CD4-positive, alpha-beta T cell treated with Interleukin-17A for 1 hour (primary cell): ENCODE measurements around the gene GRIK4.

Experiments used
- DNase-seq: peaks from one replicate; pipeline ENCODE4 v3.0.0-alpha.2; 2020

GRIK4 gene

DNA sequence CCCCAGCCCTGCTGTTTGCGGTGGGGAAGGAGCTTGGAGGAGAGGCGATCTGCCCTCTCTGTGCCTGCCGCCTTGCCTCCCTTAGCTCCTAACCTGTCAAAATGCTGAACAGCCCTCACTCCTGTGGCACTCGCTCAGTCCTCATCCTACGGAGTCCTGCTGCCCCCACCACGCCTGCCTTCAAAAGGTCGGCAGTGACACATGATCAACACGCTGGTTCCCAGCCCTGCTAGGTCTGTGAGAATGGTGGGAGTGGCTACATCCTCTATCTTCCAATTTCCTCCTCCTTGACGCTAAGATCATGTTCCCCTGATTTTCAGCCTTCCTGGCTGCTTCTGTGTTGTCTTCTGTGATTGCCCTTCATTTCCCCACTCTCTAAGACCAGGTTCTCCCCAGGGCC lies 392.1 kb downstream of the GRIK4 start:
- no peak for DNase-seq

DNA sequence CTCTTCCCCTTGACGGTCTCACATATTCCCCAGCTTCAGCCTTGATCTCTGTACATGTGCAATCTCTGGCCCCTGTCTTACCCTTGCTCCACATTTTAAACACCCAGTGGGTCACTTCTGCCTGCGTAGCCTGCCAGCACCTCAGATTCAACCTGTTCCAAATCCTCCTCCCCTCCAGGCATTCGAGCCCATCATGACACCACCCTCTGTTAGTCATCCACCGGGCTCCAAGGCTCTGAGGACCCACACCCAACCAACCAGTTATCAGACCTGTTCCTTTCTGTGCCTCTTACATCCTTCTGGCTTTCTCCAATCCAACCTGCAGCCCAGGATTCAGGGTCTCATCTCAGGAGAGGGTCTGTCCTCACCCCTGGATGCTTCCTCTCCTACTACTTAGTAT lies 392.6 kb downstream of the GRIK4 start:
- DNase-seq, result no peak

DNA sequence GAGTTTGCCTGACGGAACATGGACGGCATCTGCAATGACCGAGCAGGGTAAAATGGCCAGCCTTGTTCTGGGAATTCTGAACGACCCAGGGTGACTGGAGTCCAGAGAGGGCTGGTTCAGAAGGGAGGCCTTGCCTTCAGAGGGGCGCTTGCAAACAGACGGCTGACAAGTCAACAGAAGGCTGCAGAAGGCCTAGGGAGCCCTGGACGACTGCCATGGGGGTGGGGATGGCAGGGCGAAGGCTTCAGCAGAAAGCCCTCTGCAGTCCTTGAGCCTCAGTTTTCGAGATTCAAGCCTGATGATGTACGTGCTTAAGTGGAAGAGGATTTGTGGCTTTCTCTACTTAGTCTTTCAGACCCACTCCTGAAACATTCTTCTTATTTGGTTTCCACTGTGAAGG lies 395.2 kb downstream of the GRIK4 start:
- no peak for DNase-seq

DNA sequence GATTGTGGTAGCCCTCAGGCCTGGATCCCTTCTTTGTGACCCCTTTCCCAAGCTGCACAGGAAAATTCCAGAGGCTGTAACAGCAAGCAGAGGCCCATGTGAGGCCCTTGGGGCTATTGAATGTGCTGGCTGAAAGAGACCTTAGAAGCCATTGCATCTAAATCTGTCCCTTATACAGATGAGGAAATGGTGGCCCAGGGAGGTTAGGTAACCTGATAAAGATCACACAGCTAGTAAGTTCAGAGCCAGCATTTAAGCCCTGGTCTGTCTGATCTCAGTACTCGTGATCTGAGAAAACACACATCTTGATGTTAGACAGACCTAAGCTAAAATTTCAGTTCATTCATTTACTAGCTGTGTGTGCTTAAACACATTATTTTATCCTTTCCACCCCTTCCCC lies 396.4 kb downstream of the GRIK4 start:
- no peak for DNase-seq

DNA sequence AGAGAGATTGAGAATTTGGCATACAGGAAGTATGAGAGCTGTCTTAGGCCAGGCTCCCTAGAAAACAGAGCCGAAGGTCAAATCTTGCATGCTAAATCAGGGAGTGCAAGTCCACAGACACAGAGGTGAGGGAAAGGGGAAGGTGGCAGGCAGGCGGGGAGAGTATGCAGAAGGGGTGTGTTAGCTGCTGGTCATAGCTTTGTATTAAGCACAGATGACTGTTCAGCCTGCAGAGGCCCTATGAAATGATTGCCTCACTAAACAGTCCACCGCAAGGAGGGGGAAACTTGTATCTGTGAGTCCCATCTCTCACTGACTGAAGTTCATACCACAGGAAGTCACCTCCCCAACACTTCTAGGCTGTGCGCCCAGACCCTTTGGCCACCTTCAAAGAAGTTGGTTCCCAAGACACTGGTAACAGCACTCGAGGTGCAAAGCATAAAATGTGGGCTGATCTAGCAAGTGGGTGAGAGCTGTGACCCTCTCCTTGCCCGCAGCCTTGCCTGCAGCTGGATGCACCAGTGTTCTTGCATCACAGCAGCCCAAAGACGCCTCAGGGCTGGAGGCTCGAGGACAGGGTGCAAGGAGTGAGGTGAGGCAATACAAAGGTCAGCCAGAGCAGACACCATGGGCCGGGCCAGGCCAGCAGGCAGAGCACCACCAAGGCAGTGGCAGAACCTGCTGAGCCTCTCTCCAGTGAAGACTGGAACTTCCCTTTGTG lies 397.1 kb downstream of the GRIK4 start:
- DNase-seq, result no peak

DNA sequence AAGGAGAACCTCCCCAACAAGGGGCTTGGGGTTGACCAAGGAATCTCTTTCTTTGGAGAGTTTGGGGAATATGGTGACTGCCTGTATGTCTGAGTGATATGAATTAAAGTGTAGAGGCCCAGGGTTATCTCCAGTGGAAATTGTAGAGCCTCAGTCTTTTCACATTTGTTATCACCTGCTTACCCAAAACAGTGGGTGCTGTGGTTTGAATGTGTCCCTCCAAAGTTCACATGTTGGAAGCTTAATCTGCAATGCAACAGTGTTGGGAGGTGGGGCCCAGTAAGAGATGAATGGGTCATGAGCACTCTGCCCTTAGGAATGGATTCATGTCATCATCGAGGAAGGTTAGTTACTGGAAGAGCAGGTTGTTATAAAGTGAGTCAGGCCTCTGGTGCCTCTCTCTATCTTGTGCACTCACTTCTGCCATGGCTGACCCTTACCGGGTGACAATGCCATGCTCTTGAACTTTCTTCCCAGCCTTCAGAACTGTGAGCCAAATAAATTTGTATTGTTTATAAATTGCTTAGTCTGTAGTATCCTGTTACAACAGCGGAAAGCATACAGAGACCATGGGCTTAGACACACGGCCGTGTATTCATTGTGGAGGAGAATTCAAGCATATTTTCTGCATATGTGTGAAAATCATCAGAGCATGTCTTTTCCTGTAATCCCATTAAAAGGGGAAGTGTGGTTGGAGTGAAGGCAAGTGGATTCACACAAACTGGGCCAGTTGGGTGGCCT lies 398.3 kb downstream of the GRIK4 start:
- DNase-seq, result no peak

DNA sequence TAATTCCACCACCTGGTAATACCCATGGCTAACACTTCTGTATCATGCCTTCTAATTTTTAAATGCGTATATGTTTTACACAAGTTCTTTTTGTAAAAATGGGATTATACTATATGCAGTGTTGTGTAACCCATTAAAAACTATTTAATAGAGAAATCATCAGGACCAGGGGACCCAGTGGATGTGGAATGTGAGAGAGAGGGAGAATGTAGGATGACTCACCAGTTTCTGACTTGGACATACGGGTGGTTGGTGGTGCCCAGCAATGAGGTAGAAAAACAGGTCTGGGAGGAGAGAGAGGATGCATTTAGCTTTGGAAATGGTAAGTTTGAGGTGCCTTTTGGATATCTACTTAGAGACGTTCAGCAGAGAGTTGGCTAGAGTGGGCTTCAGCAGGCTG lies 400.4 kb downstream of the GRIK4 start:
- no peak for DNase-seq

DNA sequence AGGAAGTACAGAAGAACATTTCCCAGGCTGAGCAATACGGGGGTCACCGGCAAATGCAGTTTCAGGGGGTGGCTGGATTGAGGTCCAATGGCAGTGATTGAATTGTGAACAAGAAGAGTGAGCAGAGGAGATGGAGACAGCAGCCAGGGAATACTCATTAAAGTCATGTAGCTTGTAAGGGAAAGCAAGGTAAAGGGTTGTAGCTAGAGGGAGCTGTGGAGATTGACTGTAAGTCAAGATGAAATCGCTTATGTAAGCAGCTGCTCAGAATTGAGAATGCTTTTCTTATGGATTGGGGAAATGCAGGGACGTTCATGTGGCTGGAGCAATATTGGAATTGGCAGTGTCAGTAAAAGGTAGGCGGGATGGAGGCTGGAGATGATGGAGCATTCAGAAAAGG lies 401.0 kb downstream of the GRIK4 start:
- DNase-seq, result no peak

DNA sequence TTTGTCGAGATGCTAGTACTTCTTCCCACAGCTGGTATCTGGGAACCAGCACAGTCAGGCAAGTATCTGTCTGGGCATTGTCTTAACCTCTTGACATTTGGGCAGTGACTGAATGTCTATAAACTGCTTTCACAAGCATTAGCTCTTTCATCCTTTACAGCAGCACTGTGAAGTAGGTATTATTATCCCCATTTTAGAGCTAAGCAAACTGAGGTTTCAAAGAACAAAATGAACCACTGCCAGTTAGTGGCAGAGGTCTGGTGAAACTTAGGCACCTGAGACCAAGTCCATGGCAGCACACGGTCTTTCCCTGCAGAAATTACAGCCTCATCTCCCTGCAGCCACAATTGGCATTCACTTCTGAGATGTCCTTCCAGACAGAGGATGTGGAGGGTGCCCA lies 401.4 kb downstream of the GRIK4 start:
- DNase-seq, result no peak

DNA sequence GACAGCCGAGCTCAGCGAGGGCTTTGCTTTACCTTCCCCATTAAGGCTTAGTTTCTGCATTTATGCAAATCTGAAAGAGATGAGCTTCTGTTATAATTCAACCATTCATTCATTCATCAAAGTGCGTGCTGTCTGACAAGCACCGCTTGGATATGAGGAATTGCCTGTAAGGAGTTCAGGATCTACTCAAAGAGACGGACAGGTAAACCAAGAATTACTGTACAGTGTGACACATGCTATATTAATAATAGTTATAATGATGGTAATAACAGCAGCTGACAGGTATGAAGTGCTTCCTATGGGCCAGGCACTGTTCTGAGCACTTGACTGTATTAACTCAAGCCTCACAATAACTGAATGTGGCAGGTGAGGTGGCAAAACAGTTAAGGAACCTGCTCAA lies 402.5 kb downstream of the GRIK4 start:
- DNase-seq, result no peak

DNA sequence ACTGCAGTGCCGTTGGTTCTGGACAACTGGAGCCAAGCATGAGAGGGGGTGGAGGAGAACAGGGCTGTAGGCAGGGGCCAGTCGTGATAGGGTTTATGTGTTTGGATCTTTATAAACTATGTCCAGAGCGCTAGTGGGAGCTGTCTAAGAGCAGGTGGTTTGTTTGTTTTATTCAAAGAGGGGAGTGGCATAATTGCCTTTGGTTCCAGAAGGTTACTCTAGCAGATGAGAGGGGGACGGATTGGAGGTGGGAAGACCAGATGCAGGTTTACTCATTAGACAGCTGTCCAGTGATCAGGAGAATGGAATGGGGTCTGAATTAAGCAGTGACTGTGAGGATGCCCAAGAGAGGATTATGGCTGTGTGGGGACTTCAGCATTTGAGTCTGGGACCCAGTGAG lies 403.1 kb downstream of the GRIK4 start:
- DNase-seq, result no peak

DNA sequence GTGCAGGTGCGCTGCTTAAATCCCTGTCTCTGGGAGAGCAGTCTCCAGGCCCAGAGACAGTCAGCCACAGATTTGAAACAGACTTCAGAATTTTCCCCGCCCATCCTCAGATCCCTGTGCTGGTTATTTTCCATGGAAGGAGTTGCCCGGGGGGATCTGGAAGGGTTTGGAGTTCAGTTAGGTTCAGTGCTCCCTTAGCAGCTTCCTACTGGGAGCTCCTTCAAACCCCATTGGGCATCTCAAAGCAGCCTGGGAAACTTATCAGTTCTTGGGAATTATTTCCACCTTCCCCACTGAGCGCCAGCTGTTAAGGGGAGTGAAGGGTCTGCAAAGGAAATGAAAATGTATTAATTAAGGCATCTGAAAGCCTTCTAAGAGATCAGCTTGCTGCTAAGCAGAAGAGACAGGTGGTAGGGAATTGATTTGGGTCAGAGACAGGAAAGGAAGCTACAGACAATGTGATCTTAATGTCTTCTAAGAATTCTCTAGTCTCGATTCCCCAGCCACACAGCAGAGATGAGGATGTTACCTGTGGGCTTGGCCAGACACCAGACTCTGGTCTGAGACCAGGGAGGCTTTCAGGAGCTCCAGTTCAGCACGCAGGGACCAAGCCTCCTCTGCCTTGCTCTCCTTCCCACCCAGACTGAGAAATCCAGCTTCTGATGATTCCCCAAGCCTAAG lies 406.2 kb downstream of the GRIK4 start:
- DNase-seq, result no peak

DNA sequence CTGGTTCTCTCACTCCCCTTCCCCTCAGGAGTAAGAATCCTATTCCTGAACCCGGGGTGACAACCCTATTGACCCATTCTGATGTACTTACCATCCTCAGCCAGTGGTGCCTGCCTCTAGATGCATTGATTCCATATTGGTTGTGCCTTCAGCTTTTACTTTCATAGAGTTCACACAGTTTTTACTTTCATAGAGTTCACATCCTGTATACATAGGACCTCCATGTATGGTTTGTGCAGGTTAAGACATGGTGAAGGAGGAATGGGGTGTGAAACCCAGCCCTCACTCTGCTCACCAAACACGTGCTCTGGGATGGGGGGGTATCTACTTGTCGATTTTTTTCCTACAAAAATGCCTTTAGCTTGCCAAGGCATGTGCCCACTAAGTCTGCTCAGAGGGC lies 406.7 kb downstream of the GRIK4 start:
- DNase-seq, result no peak

DNA sequence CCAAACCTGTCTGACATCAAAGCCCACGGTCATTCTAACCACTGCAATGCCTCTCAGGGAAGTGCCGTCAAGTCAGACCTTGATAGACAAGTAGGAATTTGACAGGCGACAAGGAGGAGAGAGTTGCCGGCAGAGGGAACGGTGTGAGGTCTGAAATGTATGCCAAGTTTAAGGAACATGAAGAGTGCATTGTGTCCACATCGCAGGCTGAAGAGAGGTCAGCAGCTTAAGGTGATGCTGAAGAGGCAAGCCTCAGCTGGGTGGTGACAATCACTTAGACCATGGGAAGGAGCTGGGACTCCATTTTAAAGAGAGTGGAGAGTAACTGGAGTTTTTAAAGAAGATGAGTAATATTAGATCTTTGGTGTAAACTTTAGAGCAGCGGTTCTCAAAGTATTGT lies 407.5 kb downstream of the GRIK4 start:
- DNase-seq, result no peak

DNA sequence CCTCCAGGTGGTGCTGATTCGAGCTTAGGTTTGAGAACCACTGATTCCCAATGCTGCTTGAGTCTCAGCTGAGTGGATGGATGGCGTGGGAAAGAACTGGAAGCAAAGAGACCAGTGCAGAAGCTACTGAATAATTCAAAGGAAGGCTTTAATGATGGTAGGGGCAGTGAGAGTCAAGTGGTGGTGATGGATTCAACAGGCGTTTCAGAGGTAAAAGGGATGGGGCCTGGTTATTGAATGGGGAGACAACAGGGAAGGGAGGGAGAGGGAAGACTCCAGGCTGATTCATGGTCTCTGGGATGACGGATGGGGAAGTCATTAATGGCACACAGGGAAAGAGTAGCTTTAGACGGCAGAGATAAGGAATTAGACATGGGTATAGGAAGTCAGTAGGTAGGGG lies 408.0 kb downstream of the GRIK4 start:
- no peak for DNase-seq

DNA sequence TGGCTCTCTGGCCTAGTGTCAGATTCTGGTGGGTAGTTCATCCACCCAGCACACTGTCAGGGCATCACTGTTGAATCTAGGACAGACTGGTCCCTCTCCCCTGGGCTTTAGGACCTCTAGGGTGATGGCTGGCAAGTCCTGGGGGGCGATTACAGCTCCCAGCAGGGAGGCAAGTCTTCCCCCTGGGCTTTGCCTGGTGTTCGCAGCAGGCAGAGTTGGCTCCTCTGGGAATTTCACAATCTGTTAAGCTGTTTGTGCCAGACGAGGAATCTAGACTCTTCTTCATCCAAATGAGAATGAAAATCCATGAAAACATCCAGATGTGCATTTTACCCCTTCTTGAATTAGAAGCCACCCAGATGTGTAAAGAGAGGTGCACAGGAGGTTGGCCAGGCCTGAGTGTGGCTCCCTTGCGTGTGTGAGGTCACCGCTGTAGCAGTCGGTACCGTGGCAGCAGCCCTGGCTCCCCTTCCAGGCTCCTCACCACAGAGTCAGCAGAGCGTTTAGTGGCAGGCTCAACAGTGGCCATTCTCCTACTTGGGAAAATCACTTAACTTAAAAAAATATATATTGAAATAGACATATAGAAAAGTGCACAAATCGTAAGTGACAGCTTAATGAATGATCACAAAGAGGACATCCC lies 412.4 kb downstream of the GRIK4 start:
- no peak for DNase-seq

DNA sequence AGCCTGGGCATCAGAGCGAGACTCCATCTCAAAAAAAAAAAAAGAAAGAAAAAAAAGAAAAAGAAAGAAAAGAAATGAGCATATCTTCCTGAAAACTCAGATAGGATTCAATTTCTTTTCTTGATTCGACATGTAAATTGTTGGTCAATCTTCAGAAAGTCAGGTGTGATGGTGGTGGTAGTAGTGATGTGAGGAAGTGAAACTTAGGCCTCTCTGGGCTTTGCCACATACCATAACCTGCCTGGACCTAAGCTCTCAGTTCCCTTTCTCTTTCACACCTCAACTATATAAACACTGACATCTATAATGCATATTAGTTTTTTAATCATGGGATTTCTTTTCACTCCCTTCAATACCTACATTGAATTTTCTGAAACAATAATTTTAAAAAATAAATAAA lies 414.4 kb downstream of the GRIK4 start:
- DNase-seq, result no peak

DNA sequence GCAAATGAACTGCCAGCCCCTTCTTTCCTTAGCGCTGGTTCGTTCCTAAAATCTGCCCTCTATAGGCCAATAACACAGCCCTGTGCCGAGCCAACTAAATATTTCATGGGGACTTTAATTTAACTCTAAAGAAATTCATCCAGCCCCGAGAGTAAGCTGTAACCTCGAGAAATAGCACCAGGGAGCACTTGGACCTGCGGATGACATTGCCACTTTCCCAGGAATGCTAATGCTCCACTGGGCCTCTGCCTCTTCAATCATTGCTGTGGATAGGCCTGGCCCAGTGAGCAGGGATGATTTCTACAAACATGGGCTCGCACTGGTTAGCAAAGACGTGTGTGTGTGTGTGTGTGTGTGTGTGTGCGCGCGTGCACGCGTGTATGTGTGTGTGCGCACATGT lies 417.1 kb downstream of the GRIK4 start:
- no peak for DNase-seq

DNA sequence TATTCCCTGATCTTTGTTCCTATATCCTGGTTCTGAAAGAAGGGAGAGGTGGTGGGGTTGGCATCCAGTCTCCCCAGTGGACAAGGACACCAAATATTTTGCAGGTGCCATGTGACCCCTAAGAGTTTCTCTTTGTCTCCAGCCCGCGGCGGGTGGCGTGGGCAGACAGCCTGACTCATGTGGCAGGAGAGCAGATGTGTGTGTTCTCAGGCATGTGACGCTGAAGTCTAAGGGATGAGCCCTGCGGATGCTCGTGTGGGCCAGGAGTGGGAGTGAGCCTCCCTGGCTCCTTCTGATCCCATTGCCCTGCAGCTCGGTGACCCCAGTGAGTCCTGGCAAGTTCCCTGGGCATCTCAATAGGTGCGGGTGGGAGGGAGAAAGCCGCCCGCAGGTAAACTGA lies 417.5 kb downstream of the GRIK4 start:
- DNase-seq, result no peak

DNA sequence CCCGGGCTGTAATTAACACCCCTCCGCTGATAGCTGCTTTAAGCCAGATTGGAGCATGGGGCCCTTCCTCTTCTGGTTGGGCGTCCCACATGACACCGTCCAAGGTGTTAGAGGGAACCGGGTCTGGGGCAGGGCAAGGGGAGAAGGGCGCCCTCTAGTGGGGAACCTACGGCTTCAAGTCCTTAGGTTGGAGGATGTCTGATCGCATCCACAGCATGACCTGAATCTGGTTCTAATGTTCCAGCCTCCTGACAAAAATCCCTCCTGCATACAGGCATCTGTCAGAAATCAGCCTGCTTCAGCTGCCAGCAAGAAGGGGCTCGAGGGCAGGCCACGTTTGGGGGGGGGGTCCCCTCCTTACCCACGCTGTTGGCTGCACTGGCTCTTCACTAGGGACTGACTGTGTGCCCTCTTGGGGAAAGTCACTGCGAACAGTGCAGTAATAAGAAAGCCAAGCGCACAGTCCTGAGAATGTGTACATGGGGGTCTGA lies 418.2 kb downstream of the GRIK4 start:
- peak; percentile 8 for DNase-seq

DNA sequence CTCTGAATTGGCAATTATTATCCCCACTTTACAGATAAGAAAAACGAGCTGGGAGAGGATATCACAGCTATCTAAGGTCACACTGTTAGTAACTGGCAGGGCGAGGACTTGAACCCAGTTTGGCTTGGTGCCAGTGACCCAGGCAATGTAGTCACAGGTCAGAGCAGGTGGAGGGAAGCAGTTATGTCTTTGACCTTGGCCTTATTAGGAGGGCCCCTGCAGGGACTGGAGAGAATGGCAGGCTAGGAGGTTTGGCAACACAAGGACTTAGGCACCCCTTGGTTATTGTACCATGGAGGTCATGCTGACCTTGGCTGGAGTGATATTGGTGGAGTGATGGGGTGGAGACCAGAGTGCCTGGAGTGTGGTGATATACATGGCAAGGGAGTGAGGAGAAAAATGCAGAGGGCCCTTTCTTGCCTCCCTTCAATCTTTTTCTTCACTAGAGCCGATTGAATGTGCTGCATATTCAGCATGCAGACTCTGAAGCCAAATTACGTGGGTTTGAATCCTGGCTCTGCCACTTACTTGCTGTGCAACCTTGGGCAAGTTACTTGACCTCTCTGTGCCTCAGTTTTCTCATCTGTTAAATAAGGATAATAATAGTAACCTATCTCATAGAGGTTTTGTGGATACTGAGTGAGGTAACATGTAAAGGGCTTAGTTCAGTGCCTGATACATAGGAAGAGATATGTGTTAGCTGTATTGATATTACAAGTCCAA lies 419.7 kb downstream of the GRIK4 start:
- DNase-seq, result no peak

DNA sequence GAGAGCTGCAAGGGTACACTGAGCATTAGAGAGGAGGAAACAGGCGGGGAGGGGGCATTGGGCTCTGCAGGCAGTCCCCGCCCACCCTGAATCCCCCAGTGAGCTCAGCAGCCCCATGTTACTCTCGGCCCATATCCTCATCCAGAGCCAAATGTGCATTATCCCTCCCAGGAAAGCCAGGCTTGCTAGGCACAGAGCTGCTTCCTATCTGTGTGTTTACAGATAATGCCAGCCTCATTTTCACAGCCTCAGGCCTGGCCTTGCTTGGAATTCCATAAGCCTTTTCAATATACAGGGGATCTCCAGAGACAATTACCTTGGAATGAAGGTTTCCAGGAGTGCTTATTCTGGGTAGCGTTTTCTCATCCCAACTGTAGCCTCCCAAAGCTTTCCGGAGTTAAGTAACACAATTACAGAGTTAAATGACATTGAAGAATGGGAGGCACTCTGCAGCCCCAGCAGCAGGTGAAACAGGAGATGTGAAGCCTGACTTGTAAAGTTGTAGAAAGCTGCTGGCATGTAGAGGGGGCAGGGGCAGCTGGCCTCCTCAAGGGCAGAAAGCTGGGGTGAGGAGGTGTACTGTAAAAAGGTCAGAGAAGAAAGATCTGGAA lies 420.9 kb downstream of the GRIK4 start:
- DNase-seq, result no peak
